Parathyroid adenoma (tissue), 2 donors: ENCODE results near the gene SHFL.

Experiments used
- H2AFZ ChIP-seq: fragments of 300-600 bp; sonication (generic); one replicate; pipeline ENCODE4 v1.7.0; 2017; ENCODE audit warnings: antibody characterized with exemption, mild to moderate bottlenecking
- H3K27ac ChIP-seq: fragments of 300-600 bp; sonication (generic); one replicate; pipeline ENCODE4 v1.7.0; 2017
- H3K27me3 ChIP-seq: fragments of 300-600 bp; sonication (generic); one replicate; pipeline ENCODE4 v1.7.0; 2017; ENCODE audit warnings: low read length; ENCODE audit not compliant: control insufficient read depth, insufficient read depth
- H3K36me3 ChIP-seq: fragments of 300-600 bp; sonication (generic); one replicate; pipeline ENCODE4 v1.7.0; 2017; ENCODE audit warnings: low read length; ENCODE audit not compliant: control insufficient read depth, insufficient read depth
- H3K4me1 ChIP-seq: fragments of 300-600 bp; sonication (generic); one replicate; pipeline ENCODE4 v1.7.0; 2017; ENCODE audit warnings: control low read depth
- H3K4me2 ChIP-seq: fragments of 300-600 bp; sonication (generic); one replicate; pipeline ENCODE4 v1.7.0; 2017; ENCODE audit warnings: low read length
- H3K4me3 ChIP-seq: fragments of 300-600 bp; sonication (generic); one replicate; pipeline ENCODE4 v1.7.0; 2017; ENCODE audit warnings: low read depth, low read length
- H3K79me2 ChIP-seq: fragments of 300-600 bp; sonication (generic); one replicate; pipeline ENCODE4 v1.7.0; 2017; ENCODE audit warnings: control low read depth
- H3K9ac ChIP-seq: fragments of 300-600 bp; sonication (generic); one replicate; pipeline ENCODE4 v1.7.0; 2017; ENCODE audit warnings: mild to moderate bottlenecking
- H3K9me3 ChIP-seq: fragments of 300-600 bp; sonication (generic); one replicate; pipeline ENCODE4 v1.7.0; 2017; ENCODE audit warnings: low read length; ENCODE audit not compliant: control insufficient read depth
- TF ChIP-seq, protein P1 (sequence below): fragments of 300-600 bp; sonication (generic); IDR thresholded peaks from one replicate; pipeline ENCODE4 v1.7.0; 2017; ENCODE audit warnings: antibody characterized with exemption, mild to moderate bottlenecking
- donor health status: primary hyperparathyroidism.

Gene SHFL

DNA sequence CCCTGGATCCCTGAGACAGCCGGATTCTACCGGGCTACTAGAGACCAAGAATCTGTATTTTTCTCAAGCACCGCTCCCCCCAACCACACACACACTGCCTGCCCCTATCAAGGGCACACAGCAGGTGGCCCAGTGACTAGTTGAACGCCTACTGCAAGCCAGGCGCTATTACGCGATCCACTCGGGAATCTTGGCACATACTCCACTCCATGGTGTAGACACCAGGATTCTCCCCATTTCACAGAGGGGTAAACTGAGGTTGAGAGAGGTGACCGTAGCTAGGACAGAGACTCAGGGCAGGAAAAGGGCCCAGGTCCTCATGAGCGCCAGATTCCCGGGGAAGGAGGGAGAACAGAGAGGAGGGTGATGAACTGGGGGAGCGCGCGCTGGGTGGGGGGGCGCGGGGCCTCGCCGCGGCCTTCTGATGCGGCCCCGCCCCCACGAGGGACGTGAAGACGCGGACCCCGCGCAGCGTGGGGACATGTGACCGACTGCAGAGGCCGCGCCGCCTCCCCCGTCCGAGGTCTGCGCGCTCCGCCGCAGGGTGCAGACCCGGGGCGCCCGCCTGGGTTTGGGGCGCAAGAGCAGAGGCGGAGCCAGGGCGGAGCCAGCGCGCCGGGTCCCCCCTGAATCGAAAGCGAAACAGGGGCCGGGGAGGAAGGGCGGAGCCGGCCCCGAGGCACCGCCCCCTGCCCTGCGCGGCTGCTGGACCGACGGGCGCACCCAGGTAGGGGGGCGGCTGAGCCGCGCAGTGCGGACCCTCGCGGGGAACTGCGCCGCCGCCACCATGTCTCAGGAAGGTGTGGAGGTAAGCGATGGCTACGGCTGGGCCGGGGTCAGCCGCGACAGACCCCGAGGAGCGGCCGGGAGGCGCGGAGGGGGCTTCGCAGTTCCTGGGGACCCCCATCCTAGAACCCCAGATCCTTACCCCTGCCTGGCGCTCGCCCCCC is at the start of gene SHFL:
TSS of gene SHFL (plus strand) at position 677 of the 950 bp plus-strand sequence. CDS start at position 788, 111 bp downstream.
- H3K27ac ChIP-seq = peak within 1 kb of the TSS; percentile 57
- H3K9ac ChIP-seq = peak within 1 kb of the TSS; percentile 64
- H3K4me2 ChIP-seq = peak within 1 kb of the TSS; percentile 98
- peak within 1 kb of the TSS; percentile 98 for H3K4me3 ChIP-seq
- TF ChIP-seq, protein P1, sequence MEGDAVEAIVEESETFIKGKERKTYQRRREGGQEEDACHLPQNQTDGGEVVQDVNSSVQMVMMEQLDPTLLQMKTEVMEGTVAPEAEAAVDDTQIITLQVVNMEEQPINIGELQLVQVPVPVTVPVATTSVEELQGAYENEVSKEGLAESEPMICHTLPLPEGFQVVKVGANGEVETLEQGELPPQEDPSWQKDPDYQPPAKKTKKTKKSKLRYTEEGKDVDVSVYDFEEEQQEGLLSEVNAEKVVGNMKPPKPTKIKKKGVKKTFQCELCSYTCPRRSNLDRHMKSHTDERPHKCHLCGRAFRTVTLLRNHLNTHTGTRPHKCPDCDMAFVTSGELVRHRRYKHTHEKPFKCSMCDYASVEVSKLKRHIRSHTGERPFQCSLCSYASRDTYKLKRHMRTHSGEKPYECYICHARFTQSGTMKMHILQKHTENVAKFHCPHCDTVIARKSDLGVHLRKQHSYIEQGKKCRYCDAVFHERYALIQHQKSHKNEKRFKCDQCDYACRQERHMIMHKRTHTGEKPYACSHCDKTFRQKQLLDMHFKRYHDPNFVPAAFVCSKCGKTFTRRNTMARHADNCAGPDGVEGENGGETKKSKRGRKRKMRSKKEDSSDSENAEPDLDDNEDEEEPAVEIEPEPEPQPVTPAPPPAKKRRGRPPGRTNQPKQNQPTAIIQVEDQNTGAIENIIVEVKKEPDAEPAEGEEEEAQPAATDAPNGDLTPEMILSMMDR = no peak
- H3K36me3 ChIP-seq = no peaks in the 10 kb centered on the region
- H2AFZ ChIP-seq = peak within 1 kb of the TSS; percentile 98
- no peaks in the 10 kb centered on the region for H3K79me2 ChIP-seq
- no peaks in the 10 kb centered on the region for H3K9me3 ChIP-seq
- no peaks in the 10 kb centered on the region for H3K27me3 ChIP-seq
- H3K4me1 ChIP-seq = no peaks in the 10 kb centered on the region

DNA sequence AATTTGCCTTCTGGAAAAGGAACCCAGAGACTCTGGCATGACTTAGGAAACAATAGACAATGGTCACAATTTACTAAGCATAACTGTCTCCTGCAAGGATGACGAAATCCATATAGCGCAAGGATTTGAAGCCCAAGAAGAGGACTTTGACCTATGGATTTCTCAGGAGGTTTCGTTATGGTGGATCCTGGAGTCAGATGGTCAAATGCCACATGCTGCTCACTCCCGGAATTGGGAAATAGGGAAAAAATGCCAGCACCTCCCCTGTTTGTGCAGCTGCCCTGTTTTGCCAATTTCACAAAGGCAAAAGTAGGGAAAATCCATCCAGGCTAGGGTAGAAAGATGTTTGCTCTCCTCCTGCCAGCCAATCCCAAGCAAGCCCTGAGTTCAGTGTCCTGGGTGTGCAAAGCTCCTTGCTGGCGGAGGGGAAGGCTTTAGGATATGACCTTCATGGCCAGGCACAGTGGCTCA is 49.5 kb upstream of the SHFL start:
- Histone ChIP-seq H3K4me1 (no peaks in the 10 kb centered on the region), H2AFZ (no peak overlapping the region), H3K4me2 (no peak overlapping the region), H3K4me3 (no peak overlapping the region), H3K9me3 (no peaks in the 10 kb centered on the region), H3K27ac (no peak overlapping the region), H3K36me3 (no peaks in the 10 kb centered on the region), H3K9ac (no peak overlapping the region), H3K79me2 (no peaks in the 10 kb centered on the region), H3K27me3 (no peaks in the 10 kb centered on the region)
- TF ChIP-seq, protein P1 = no peak

DNA sequence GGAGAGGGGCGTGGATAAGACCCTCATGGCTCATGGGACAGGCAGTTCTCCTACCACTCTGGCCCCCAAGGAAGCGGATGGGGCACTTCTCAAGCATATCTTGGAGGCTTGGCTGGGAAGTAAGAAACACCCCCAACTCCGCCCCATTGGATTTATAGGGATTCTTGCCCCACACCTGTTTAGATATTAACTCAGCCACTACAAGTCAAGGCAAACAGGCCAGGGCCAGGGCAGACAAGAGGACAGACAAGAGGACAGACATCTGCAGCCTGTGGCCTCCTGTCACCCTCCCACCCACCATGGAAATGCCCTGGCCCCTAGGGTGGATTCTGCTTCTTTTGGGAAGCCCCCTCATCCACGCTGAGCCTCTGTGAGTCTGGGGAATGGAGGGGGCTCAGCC is 48.8 kb upstream of the SHFL start:
- TF ChIP-seq, protein P1 = no peak
- no peaks in the 10 kb centered on the region for H3K27me3 ChIP-seq
- H3K9ac ChIP-seq = no peak overlapping the region
- no peaks in the 10 kb centered on the region for H3K79me2 ChIP-seq
- no peaks in the 10 kb centered on the region for H3K36me3 ChIP-seq
- H3K27ac ChIP-seq = no peak overlapping the region
- no peak overlapping the region for H3K4me2 ChIP-seq
- H3K4me1 ChIP-seq = no peaks in the 10 kb centered on the region
- H2AFZ ChIP-seq = no peak overlapping the region
- H3K4me3 ChIP-seq = no peak overlapping the region
- H3K9me3 ChIP-seq = no peaks in the 10 kb centered on the region

DNA sequence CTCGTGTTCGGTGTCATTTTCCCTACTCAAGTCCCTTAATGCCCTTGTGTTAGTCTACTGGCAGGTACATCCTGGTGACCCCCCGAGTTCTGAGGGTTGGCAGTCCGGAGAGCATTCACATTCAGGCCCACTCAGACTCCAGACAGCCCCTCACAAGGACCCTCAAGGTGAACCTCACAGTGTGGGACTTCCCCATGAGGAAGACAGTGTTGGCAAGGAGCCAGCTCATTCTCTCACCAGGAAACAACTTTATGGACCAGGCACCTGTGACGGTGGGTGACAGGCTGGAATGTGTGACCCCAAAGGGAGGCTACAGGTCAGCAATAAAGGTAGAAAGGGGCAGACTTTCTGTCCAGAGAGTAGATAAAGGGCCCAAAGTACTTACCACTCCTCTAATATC is 48.3 kb upstream of the SHFL start:
- H3K4me3 ChIP-seq = no peak overlapping the region
- no peaks in the 10 kb centered on the region for H3K4me1 ChIP-seq

More for the DNA sequence above, 48.3 kb upstream of the SHFL start:
- Histone ChIP-seq H2AFZ (no peak overlapping the region), H3K27ac (no peak overlapping the region), H3K9me3 (no peaks in the 10 kb centered on the region), H3K4me2 (no peak overlapping the region), H3K36me3 (no peaks in the 10 kb centered on the region), H3K79me2 (no peaks in the 10 kb centered on the region), H3K27me3 (no peaks in the 10 kb centered on the region), H3K9ac (no peak overlapping the region)
- TF ChIP-seq, protein P1 = no peak
